Stimulated activated CD8-positive, alpha-beta memory T cell treated with anti-CD3 and anti-CD28 coated beads, Interleukin-12 subunit alpha, Interleukin-12 subunit beta, amount 100 ng/mL, for 1 hour (primary cell): Measurements from ENCODE around the gene PTGES.
"Not testable (repeated sequence)": the region's sequence is repeated elsewhere in the genome, so short reads cannot be mapped to it uniquely, and the experiment has no call there.

Source experiments
- DNase-seq: peaks from one replicate; pipeline ENCODE4 v3.0.0-alpha.2; 2020; ENCODE audit warnings: low read depth

Gene PTGES

GRCh38 chr9:129769669-129770068 lies 16.8 kb upstream of the PTGES start:
- DNase-seq: no peak

- no peak for DNase-seq
Observed at GRCh38 chr9:129768486-129768885, 15.6 kb upstream of the PTGES start.

- no peak for DNase-seq
Observed at GRCh38 chr9:129765764-129766317, 13.0 kb upstream of the PTGES start.

GRCh38 chr9:129762985-129763926 lies 10.4 kb upstream of the PTGES start:
- no peak for DNase-seq

- DNase-seq: not testable (repeated sequence)
Observed at GRCh38 chr9:129762370-129762984, 9.6 kb upstream of the PTGES start.

GRCh38 chr9:129761901-129762369 lies 9.1 kb upstream of the PTGES start:
- DNase-seq: no peak

GRCh38 chr9:129761293-129761900 lies 8.6 kb upstream of the PTGES start:
- DNase-seq: no peak

- DNase-seq: not testable (repeated sequence)
Observed at GRCh38 chr9:129760784-129761183, 7.9 kb upstream of the PTGES start.

- DNase-seq: no peak
Observed at GRCh38 chr9:129759804-129760502, 7.1 kb upstream of the PTGES start.

GRCh38 chr9:129759319-129759718 lies 6.5 kb upstream of the PTGES start:
- DNase-seq: no peak

- no peak for DNase-seq
Observed at GRCh38 chr9:129757045-129757444, 4.2 kb upstream of the PTGES start.

GRCh38 chr9:129756191-129756590 lies 3.3 kb upstream of the PTGES start:
- no peak for DNase-seq

- DNase-seq: no peak
Observed at GRCh38 chr9:129755151-129755550, 2.3 kb upstream of the PTGES start.

GRCh38 chr9:129751841-129752801 lies 721 bp downstream of the PTGES start:
- DNase-seq: no peak

- no peak for DNase-seq
Observed at GRCh38 chr9:129750013-129750638, 2.7 kb downstream of the PTGES start.

- no peak for DNase-seq
Observed at GRCh38 chr9:129749575-129749974, 3.3 kb downstream of the PTGES start.

- not testable (repeated sequence) for DNase-seq
Observed at GRCh38 chr9:129749052-129749451, 3.8 kb downstream of the PTGES start.

- DNase-seq: no peak
Observed at GRCh38 chr9:129748249-129748648, 4.6 kb downstream of the PTGES start.

GRCh38 chr9:129746092-129746777 lies 6.6 kb downstream of the PTGES start:
- DNase-seq: no peak

GRCh38 chr9:129745200-129745599 lies 7.6 kb downstream of the PTGES start:
- DNase-seq: no peak
